HCT116 (cell line): Measurements from ENCODE around the gene ABHD10. TPM values are rescaled to one million over a fixed set of nuclear protein-coding genes. Genes with fewer than 3 reads are reported as not detected.
A peak's percentile ranks its signal among the peaks of the same experiment; 100 is the strongest.

Experiments used
- ATAC-seq: fragments of 200-7000 bp; cut with Tn5 transposase; 2 replicates; pipeline ENCODE4 v1.9.1; 2020; ENCODE audit warnings: mild to moderate bottlenecking, moderate library complexity
- BruUV-seq: library from RNA; stranded (reverse); fragments of 400-500 nt; replicated peaks from 2 replicates; lab custom pipeline; 2021; lab: Mats Ljungman, UMichigan
- CTCF ChIA-PET: fragments of 300-600 bp; sonication (Branson Sonifier 250); formaldehyde crosslinking; loops from one replicate; lab custom pipeline; 2021; ENCODE audit warnings: antibody characterized with exemption; lab: Charles Lee
- POLR2A ChIA-PET: fragments of 300-600, 350-600 bp; sonication (Branson Sonifier 250); formaldehyde crosslinking; loops from one replicate; lab custom pipeline; 2021; ENCODE audit warnings: antibody characterized with exemption; lab: Charles Lee
- RAD21 ChIA-PET, 2 experiments: fragments of 300-600 bp; sonication (Branson Sonifier 250); formaldehyde crosslinking; loops; one replicate each; lab custom pipeline; 2023; ENCODE audit warnings: low total read pairs in 2 of 2; ENCODE audit not compliant: uncharacterized antibody in 2 of 2, unreplicated experiment in 2 of 2, low non-redundant PET in 1 of 2; lab: Charles Lee
- DNase-seq: peaks from one replicate; pipeline ENCODE4 v3.0.0-alpha.2; 2010; ENCODE audit warnings: low read depth, low spot score
- H2AFZ ChIP-seq: fragments of 200-600 bp; shearing (Covaris generic), sonication (generic); 2 replicates; pipeline ENCODE4 v1.6.1; 2017; ENCODE audit warnings: low read depth, mixed run types, mixed read lengths, antibody characterized with exemption, low read length; ENCODE audit not compliant: poor library complexity, severe bottlenecking
- H3K27ac ChIP-seq: 2 replicates; pipeline ENCODE4 v1.5.1; 2012; ENCODE audit warnings: low read depth, low read length
- H3K27me3 ChIP-seq: fragments of 200-600 bp; sonication (generic); 2 replicates; pipeline ENCODE4 v1.6.1; 2016; ENCODE audit warnings: mixed run types, low read length, mixed read lengths; ENCODE audit not compliant: insufficient read depth
- H3K36me3 ChIP-seq, 2 experiments: fragments of 200-500 bp in 1 of 2; fragments of 200-600 bp in 1 of 2; sonication (Bioruptor generic) in 1 of 2; sonication (generic) in 1 of 2; 2 replicates each; pipeline versions ENCODE4 v1.5.1 to v1.6.1; 2014 to 2016; ENCODE audit warnings: low read length in 2 of 2, inconsistent platforms in 1 of 2, mixed read lengths in 1 of 2, mixed run types in 1 of 2; ENCODE audit not compliant: insufficient read depth in 2 of 2, control insufficient read depth in 1 of 2
- H3K4me1 ChIP-seq, 2 experiments: fragments of 200-600 bp in 1 of 2; sonication (generic) in 1 of 2; 2 replicates each; pipeline versions ENCODE4 v1.5.1 to v1.6.1; 2012 to 2017; ENCODE audit warnings: low read length in 2 of 2, inconsistent platforms in 1 of 2, mild to moderate bottlenecking in 1 of 2, mixed read lengths in 1 of 2, mixed run types in 1 of 2, moderate library complexity in 1 of 2; ENCODE audit not compliant: insufficient read depth in 2 of 2, control insufficient read depth in 1 of 2
- H3K4me2 ChIP-seq: fragments of 200-600 bp; sonication (generic); 2 replicates; pipeline ENCODE4 v1.6.1; 2017; ENCODE audit warnings: mixed run types, low read length, mixed read lengths
- H3K4me3 ChIP-seq, 2 experiments: fragments of 200-600 bp in 1 of 2; sonication (generic) in 1 of 2; replicated peaks in 1 of 2; 2 replicates each; pipeline ENCODE4 v1.5.1; 2011 to 2016; ENCODE audit warnings: low read length in 2 of 2, control low read depth in 1 of 2, low read depth in 1 of 2, mild to moderate bottlenecking in 1 of 2, mixed read lengths in 1 of 2, mixed run types in 1 of 2
- H3K79me2 ChIP-seq: fragments of 200-600 bp; sonication (generic); 2 replicates; pipeline ENCODE4 v1.6.1; 2017; ENCODE audit warnings: mild to moderate bottlenecking, mixed run types, low read length, moderate library complexity, mixed read lengths; ENCODE audit not compliant: insufficient read depth
- H3K9ac ChIP-seq: fragments of 200-600 bp; sonication (generic); 2 replicates; pipeline ENCODE4 v1.6.1; 2016; ENCODE audit warnings: low read length, mixed read lengths
- H3K9me2 ChIP-seq: fragments of 200-600 bp; sonication (generic), shearing (Covaris generic); 2 replicates; pipeline ENCODE4 v1.6.1; 2017; ENCODE audit warnings: mixed run types, mild to moderate bottlenecking, moderate library complexity; ENCODE audit not compliant: insufficient read depth
- H3K9me3 ChIP-seq, 2 experiments: fragments of 200-500 bp in 1 of 2; fragments of 200-600 bp in 1 of 2; sonication (Bioruptor generic) in 1 of 2; sonication (generic) in 1 of 2; 2 replicates each; pipeline ENCODE4 v1.6.1; 2014 to 2017; ENCODE audit warnings: low read length in 2 of 2, mixed read lengths in 2 of 2, inconsistent platforms in 1 of 2, low read depth in 1 of 2, mild to moderate bottlenecking in 1 of 2, mixed run types in 1 of 2, moderate library complexity in 1 of 2; ENCODE audit not compliant: control insufficient read depth in 1 of 2, insufficient read depth in 1 of 2
- H4K20me1 ChIP-seq: fragments of 200-600 bp; sonication (generic), shearing (Covaris generic); 2 replicates; pipeline ENCODE4 v1.6.1; 2017; ENCODE audit warnings: mixed run types, mild to moderate bottlenecking, moderate library complexity; ENCODE audit not compliant: insufficient read depth
- CBX3 ChIP-seq: IDR thresholded peaks from 2 replicates; pipeline ENCODE4 v1.6.1; 2012; ENCODE audit warnings: low read depth
- ELF1 ChIP-seq: IDR thresholded peaks from 2 replicates; pipeline ENCODE4 v1.6.1; 2012; ENCODE audit warnings: low read depth, borderline replicate concordance
- EZH2phosphoT487 ChIP-seq: fragments of 200-600 bp; IDR thresholded peaks from 2 replicates; pipeline ENCODE4 v1.6.1; 2018; ENCODE audit warnings: antibody characterized with exemption, borderline replicate concordance
- FOSL1 ChIP-seq: IDR thresholded peaks from 2 replicates; pipeline ENCODE4 v1.6.1; 2012; ENCODE audit warnings: low read depth
- JUND ChIP-seq: IDR thresholded peaks from 2 replicates; pipeline ENCODE4 v1.6.1; 2012
- POLR2AphosphoS5 ChIP-seq: IDR thresholded peaks from 2 replicates; pipeline ENCODE4 v1.6.1; 2011; ENCODE audit warnings: mild to moderate bottlenecking, low read depth, low read length, moderate library complexity
- SRF ChIP-seq: IDR thresholded peaks from 2 replicates; pipeline ENCODE4 v1.6.1; 2012; ENCODE audit warnings: low read depth
- YY1 ChIP-seq: IDR thresholded peaks from 2 replicates; pipeline ENCODE4 v1.6.1; 2011; ENCODE audit warnings: low read length, low read depth, moderate library complexity, mild to moderate bottlenecking; ENCODE audit not compliant: insufficient replicate concordance; ENCODE audit errors: extremely low read depth
- ZFX ChIP-seq: fragments of 450-650 bp; IDR thresholded peaks from 2 replicates; pipeline ENCODE4 v1.6.1; 2017
- intact Hi-C: fragments of 100-400 bp; cut with micrococcal nuclease; formaldehyde crosslinking; loops from 2 replicates; pipeline ENCODE4 v1.10.0; 2022
- total RNA-seq: library from RNA; stranded (reverse); gene quantifications from one replicate; pipeline ENCODE4 v1.2.1, GENCODE V29; 2021; ENCODE audit not compliant: unreplicated experiment
- TF ChIP-seq, protein P1 (sequence below): IDR thresholded peaks from 2 replicates; pipeline ENCODE4 v1.6.1; 2012
- TF ChIP-seq, protein P2 (sequence below): IDR thresholded peaks from 2 replicates; pipeline ENCODE4 v1.6.1; 2012; ENCODE audit warnings: low read depth

The ABHD10 gene
- total RNA-seq, 1 experiment from 2014 or later: 295 TPM

DNA sequence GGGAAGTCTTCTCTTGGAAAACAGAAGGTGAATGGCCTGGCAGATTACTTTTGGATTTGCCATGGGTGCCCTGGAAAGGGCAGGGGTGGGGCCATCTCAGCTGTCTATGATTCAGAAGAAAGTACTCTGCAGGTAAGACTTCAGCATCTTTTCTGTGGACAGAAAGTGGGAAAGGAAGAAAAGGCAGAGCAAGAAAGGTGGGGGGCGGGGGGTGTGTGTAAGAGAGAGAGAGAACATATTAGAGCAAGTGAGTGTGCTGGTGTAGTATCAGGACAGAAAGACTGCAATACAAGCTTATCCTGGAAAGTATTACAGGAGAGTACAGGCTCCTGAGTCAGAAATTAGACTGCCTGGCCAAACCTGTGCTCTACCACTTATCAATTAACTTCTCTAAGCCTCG, 25.4 kb downstream of the ABHD10 start:
- H3K4me2 ChIP-seq: peak overlapping the region; percentile 29
- H3K9me2 ChIP-seq: no peaks in the 10 kb centered on the region
- no peaks in the 10 kb centered on the region for H3K9me3 ChIP-seq
- DNase-seq: no peak
- H4K20me1 ChIP-seq: no peaks in the 10 kb centered on the region
- no peak for TF ChIP-seq ELF1
- 0 out of 2 replicates have a peak, but pooled peaks have one; percentile 12 for TF ChIP-seq FOSL1
- RAD21 ChIA-PET: interaction anchor here in 1 of 2 experiments (0.7 to 1.2 kb wide), 2 partner anchors 15 to 17 kb away, joined by 3 to 4 read pairs; no protein-coding TSS in a partner anchor
- 0 out of 2 replicates have a peak, but pooled peaks have one; percentile 37 for ATAC-seq
- H3K36me3 ChIP-seq: no peaks in the 10 kb centered on the region
- H3K79me2 ChIP-seq: no peaks in the 10 kb centered on the region
- intact Hi-C loops: no loop called here
- H2AFZ ChIP-seq: no peak overlapping the region
- CTCF ChIA-PET: interaction anchor here (1.0 to 3.9 kb wide), 5 partner anchors 9 to 109 kb away, joined by 3 to 46 read pairs (median 4); partner anchors contain the start of gene ABHD10
- BruUV-seq: no TSS peak
- H3K4me1 ChIP-seq: peaks cover 2 to 41% of the 10 kb centered on the region in 2 experiments; a peak in 3 of 4 replicates
- POLR2A ChIA-PET: interaction anchor here (1.2 to 3.9 kb wide), 3 partner anchors 9 to 26 kb away, joined by 4 to 19 read pairs (median 6); partner anchors contain the start of gene ABHD10
- H3K27ac ChIP-seq: no peak overlapping the region
- H3K4me3 ChIP-seq: no peak overlapping the region
- no peaks in the 10 kb centered on the region for H3K27me3 ChIP-seq
- H3K9ac ChIP-seq: no peak overlapping the region

DNA sequence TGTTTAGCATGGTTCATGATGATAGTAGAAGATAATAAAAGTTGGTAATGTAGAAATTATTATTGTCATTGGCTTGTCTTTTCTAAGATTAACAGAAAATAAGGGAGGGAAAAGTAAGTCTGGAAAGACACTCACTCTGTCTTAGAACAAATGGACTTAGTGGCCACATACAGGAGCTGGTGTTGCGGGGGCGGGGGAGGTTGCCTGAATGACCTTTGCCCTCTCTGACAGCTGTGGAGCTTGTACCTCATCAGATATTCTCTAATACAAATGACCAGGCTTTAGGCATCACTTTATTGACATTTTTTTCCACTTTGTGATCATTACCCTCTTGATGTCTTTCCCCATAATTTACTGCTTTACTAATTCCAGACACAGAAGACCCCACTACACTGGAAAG, 25.8 kb downstream of the ABHD10 start:
- intact Hi-C loops: no loop called here
- no peaks in the 10 kb centered on the region for H4K20me1 ChIP-seq
- POLR2A ChIA-PET: interaction anchor here (0.7 to 3.9 kb wide), 3 partner anchors 9 to 27 kb away, joined by 3 to 19 read pairs (median 6); partner anchors contain the start of gene ABHD10
- H3K27me3 ChIP-seq: no peaks in the 10 kb centered on the region
- H3K9me3 ChIP-seq: no peaks in the 10 kb centered on the region
- H3K9ac ChIP-seq: no peak overlapping the region
- ATAC-seq (no peak), DNase-seq (no peak)
- peak overlapping the region; percentile 29 for H3K4me2 ChIP-seq
- no peaks in the 10 kb centered on the region for H3K79me2 ChIP-seq
- H3K9me2 ChIP-seq: no peaks in the 10 kb centered on the region
- TF ChIP-seq POLR2AphosphoS5 (no peak), JUND (no peak), SRF (no peak), YY1 (no peak), CBX3 (no peak), EZH2phosphoT487 (no peak), ZFX (no peak), FOSL1 (no peak), ELF1 (no peak)
- TF ChIP-seq, protein P1, sequence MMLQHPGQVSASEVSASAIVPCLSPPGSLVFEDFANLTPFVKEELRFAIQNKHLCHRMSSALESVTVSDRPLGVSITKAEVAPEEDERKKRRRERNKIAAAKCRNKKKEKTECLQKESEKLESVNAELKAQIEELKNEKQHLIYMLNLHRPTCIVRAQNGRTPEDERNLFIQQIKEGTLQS: no peak
- TF ChIP-seq, protein P2, sequence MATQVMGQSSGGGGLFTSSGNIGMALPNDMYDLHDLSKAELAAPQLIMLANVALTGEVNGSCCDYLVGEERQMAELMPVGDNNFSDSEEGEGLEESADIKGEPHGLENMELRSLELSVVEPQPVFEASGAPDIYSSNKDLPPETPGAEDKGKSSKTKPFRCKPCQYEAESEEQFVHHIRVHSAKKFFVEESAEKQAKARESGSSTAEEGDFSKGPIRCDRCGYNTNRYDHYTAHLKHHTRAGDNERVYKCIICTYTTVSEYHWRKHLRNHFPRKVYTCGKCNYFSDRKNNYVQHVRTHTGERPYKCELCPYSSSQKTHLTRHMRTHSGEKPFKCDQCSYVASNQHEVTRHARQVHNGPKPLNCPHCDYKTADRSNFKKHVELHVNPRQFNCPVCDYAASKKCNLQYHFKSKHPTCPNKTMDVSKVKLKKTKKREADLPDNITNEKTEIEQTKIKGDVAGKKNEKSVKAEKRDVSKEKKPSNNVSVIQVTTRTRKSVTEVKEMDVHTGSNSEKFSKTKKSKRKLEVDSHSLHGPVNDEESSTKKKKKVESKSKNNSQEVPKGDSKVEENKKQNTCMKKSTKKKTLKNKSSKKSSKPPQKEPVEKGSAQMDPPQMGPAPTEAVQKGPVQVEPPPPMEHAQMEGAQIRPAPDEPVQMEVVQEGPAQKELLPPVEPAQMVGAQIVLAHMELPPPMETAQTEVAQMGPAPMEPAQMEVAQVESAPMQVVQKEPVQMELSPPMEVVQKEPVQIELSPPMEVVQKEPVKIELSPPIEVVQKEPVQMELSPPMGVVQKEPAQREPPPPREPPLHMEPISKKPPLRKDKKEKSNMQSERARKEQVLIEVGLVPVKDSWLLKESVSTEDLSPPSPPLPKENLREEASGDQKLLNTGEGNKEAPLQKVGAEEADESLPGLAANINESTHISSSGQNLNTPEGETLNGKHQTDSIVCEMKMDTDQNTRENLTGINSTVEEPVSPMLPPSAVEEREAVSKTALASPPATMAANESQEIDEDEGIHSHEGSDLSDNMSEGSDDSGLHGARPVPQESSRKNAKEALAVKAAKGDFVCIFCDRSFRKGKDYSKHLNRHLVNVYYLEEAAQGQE: no peak
- H3K4me1 ChIP-seq: peaks cover 2 to 41% of the 10 kb centered on the region in 2 experiments; a peak in 3 of 4 replicates
- CTCF ChIA-PET: interaction anchor here (1.0 to 3.9 kb wide), 5 partner anchors 9 to 39 kb away, joined by 3 to 46 read pairs (median 4); partner anchors contain the start of gene ABHD10
- no peak overlapping the region for H3K27ac ChIP-seq
- no TSS peak for BruUV-seq
- RAD21 ChIA-PET: interaction anchor here in 1 of 2 experiments (1.2 kb wide), 1 partner anchor 15 kb away, joined by 3 read pairs; no protein-coding TSS in a partner anchor
- H3K4me3 ChIP-seq: no peak overlapping the region
- no peaks in the 10 kb centered on the region for H3K36me3 ChIP-seq
- H2AFZ ChIP-seq: no peak overlapping the region
